ENCODE data around the gene CACNA2D3. TPM values are rescaled to one million over a fixed set of nuclear protein-coding genes. Genes with fewer than 3 reads are reported as not detected.
"Not testable (repeated sequence)": the region's sequence is repeated elsewhere in the genome, so short reads cannot be mapped to it uniquely, and the experiment has no call there.

Gene CACNA2D3
- polyA plus RNA-seq, 3 donors: 8.3 to 21.5 (median 10.4) TPM

DNA sequence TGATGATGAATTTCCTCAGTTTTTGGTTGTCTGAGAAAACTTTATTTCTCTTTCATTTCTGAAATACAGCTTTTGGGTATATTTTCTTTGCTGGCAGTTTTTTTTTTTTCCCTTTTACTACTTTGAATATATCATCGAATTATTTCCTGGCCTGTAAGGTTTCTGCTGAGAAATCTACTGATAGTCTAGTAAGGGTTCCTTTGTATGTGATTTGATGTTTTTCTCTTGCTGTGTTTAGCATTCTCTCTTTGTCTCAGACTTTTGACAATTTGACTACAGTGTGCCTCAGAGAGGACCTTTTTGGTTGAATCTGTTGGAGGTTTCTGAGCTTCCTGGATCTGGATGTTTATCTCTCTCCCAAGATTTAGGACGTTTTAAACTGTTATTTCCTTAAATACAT lies 336.0 kb downstream of the CACNA2D3 start:
- H3K9me3 Mint-ChIP-seq: peaks cover 6 to 13% (median 11%) of the 10 kb centered on the region in 7 donors
- H3K4me1 Mint-ChIP-seq: no peaks in the 10 kb centered on the region
- Histone ChIP-seq H3K4me3 (replicated peaks in 1 of 3; ENCODE audit: low read depth in 2 of 3, low read length in 3 of 3) (no peak overlapping the region), H3K27ac (ENCODE audit: low read depth in 1 of 2, low read length in 2 of 2) (no peak overlapping the region), H2AFZ (ENCODE audit: insufficient read depth, low read depth, low read length, poor library complexity, severe bottlenecking) (no peak overlapping the region), H4K20me1 (ENCODE audit: insufficient read depth, low read length) (no peaks in the 10 kb centered on the region), H3K9me3 (replicated peaks in 1 of 2; ENCODE audit: control insufficient read depth in 1 of 2, insufficient read depth in 1 of 2, low read length in 2 of 2) (peaks cover under 1 to 7% of the 10 kb centered on the region in 2 donors), H3K9ac (ENCODE audit: insufficient read depth, low read length, poor library complexity, severe bottlenecking) (no peak overlapping the region), H3K79me2 (ENCODE audit: insufficient read depth, low read length) (no peaks in the 10 kb centered on the region), H3K36me3 (replicated peaks in 1 of 2; ENCODE audit: control insufficient read depth in 1 of 2, insufficient read depth in 2 of 2, low read length in 2 of 2) (no peaks in the 10 kb centered on the region), H3K27me3 (ENCODE audit: control insufficient read depth in 2 of 2, insufficient read depth in 2 of 2, low read length in 2 of 2) (no peaks in the 10 kb centered on the region), H3K4me2 (replicated peaks; ENCODE audit: extremely low read depth, low read length, poor library complexity, severe bottlenecking) (no peak overlapping the region), H3K4me1 (ENCODE audit: control insufficient read depth in 1 of 2, insufficient read depth in 2 of 2, low read length in 2 of 2) (no peaks in the 10 kb centered on the region)
- TF ChIP-seq, protein P1, sequence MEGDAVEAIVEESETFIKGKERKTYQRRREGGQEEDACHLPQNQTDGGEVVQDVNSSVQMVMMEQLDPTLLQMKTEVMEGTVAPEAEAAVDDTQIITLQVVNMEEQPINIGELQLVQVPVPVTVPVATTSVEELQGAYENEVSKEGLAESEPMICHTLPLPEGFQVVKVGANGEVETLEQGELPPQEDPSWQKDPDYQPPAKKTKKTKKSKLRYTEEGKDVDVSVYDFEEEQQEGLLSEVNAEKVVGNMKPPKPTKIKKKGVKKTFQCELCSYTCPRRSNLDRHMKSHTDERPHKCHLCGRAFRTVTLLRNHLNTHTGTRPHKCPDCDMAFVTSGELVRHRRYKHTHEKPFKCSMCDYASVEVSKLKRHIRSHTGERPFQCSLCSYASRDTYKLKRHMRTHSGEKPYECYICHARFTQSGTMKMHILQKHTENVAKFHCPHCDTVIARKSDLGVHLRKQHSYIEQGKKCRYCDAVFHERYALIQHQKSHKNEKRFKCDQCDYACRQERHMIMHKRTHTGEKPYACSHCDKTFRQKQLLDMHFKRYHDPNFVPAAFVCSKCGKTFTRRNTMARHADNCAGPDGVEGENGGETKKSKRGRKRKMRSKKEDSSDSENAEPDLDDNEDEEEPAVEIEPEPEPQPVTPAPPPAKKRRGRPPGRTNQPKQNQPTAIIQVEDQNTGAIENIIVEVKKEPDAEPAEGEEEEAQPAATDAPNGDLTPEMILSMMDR (IDR thresholded peaks at IDR 0.05): no peak
- intact Hi-C loops (cut with micrococcal nuclease): no loop called here
- no CpG with 5 or more reads among the region's 2 CpGs for WGBS (ENCODE audit: insufficient coverage)
- H3K36me3 Mint-ChIP-seq: no peaks in the 10 kb centered on the region
- H3K4me3 Mint-ChIP-seq: no peak overlapping the region
- no peak overlapping the region for H3K27ac Mint-ChIP-seq
- no peak for DNase-seq
- peaks cover 0 to 1% (median 0%) of the 10 kb centered on the region in 3 donors for H3K27me3 Mint-ChIP-seq (ENCODE audit: low read depth in 3 of 3)

DNA sequence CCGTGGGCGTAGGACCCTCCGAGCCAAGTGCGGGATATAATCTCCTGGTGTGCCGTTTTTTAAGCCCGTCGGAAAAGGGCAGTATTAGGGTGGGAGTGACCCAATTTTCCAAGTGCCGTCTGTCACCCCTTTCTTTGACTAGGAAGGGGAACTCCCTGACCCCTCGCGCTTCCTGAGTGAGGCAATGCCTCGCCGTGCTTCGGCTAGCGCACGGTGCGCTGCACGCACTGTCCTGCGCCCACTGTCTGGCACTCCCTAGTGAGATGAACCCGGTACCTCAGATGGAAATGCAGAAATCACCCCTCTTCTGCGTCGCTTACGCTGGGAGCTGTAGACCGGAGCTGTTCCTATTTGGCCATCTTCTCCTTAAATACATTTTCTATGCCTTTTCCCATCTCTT lies 342.2 kb downstream of the CACNA2D3 start:
- H3K4me3 Mint-ChIP-seq; H3K4me1 ChIP-seq (ENCODE audit: control insufficient read depth in 1 of 2, insufficient read depth in 2 of 2, low read length in 2 of 2); H3K4me2 ChIP-seq (replicated peaks; ENCODE audit: extremely low read depth, low read length, poor library complexity, severe bottlenecking); H3K27me3 Mint-ChIP-seq (ENCODE audit: low read depth in 3 of 3); intact Hi-C loops (cut with micrococcal nuclease); H3K36me3 Mint-ChIP-seq; H3K79me2 ChIP-seq (ENCODE audit: insufficient read depth, low read length); H3K27ac ChIP-seq (ENCODE audit: low read depth in 1 of 2, low read length in 2 of 2); H3K27ac Mint-ChIP-seq; H2AFZ ChIP-seq (ENCODE audit: insufficient read depth, low read depth, low read length, poor library complexity, severe bottlenecking); H3K4me3 ChIP-seq (replicated peaks in 1 of 3; ENCODE audit: low read depth in 2 of 3, low read length in 3 of 3); H3K36me3 ChIP-seq (replicated peaks in 1 of 2; ENCODE audit: control insufficient read depth in 1 of 2, insufficient read depth in 2 of 2, low read length in 2 of 2); H3K9ac ChIP-seq (ENCODE audit: insufficient read depth, low read length, poor library complexity, severe bottlenecking); H3K27me3 ChIP-seq (ENCODE audit: control insufficient read depth in 2 of 2, insufficient read depth in 2 of 2, low read length in 2 of 2); H4K20me1 ChIP-seq (ENCODE audit: insufficient read depth, low read length); DNase-seq; H3K4me1 Mint-ChIP-seq: not testable (repeated sequence)
- peaks cover 17 to 32% (median 29%) of the 10 kb centered on the region in 7 donors for H3K9me3 Mint-ChIP-seq
- WGBS (ENCODE audit: insufficient coverage): 95% methylated on average over 17 of the region's 23 CpGs
- peaks cover 13 to 34% of the 10 kb centered on the region in 2 donors for H3K9me3 ChIP-seq (replicated peaks in 1 of 2; ENCODE audit: control insufficient read depth in 1 of 2, insufficient read depth in 1 of 2, low read length in 2 of 2)

All from CD14-positive monocyte (primary cell).